Measurements from ENCODE around the gene CPNE9. TPM values are rescaled to one million over a fixed set of nuclear protein-coding genes. Genes with fewer than 3 reads are reported as not detected.

CPNE9 gene
- total and polyA plus RNA-seq, 2 of the 8 experiments (the other 6 are each of a cell fraction or from before 2014, with no cell fraction given): 4.8 to 6.0 TPM

DNA sequence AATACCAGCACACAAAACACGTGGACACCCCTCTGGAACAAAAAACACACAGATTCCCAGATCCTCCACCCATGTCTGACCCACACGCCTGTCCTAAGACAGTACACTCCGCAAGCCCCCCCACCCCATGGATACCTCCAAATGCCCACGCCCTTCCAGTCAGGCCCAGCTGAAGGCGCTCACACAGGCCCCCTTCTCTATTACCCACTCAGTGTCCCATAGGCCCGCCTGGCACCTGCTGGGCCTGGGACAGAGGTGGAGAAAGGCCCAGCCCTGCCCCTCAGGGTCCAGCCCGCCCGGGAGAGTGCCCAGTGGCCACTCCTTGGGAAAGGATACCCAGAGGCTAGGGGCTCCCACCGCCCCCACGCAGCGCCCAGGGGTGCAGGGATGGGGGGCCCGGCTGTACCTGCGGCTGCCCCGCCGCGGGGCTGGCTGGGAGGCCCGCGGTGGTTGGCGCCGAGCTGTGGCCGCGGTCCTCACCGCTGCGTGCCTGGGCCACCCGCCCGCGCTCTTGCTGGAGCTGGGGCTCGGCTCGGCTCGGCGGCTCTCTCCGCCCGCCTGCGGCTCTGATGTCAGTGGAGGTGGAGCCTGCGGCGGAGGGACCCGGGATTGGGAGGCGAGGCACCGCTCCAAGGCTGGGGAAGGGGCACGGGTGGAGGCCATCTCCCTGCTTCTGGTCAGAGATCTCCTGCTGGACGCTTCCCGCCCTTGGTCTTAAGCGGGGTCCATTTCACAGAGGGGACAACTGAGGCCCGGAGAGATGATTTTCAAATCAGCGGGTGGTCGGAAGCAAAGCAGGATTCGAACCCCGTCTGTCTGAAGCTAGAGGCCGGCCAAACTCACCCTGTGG, 66.0 kb downstream of the CPNE9 start, which contains the start of gene CAMK1:
Gene CAMK1, minus strand, starts transcription at position 522 of the 850 bp plus-strand sequence. CDS start 2,198 bp downstream, outside the sequence.
- H3K4me1 ChIP-seq (replicated peaks in 1 of 4; ENCODE audit: control insufficient read depth in 3 of 4, insufficient read depth in 4 of 4, low read length in 3 of 4): peaks cover 0 to 10% (median 2%) of the 10 kb centered on the region in 4 experiments; a peak in 1 of 7 replicates
- H2BK20ac ChIP-seq (ENCODE audit: low read length): no peak within 1 kb of the TSS
- H3K4me3 ChIP-seq (ENCODE audit: extremely low read depth in 1 of 4, insufficient read depth in 2 of 4, low read depth in 3 of 4, low read length in 4 of 4): peak within 1 kb of the TSS; percentile 50 to 68 (median 52)
- H2BK15ac ChIP-seq (ENCODE audit: low read length): no peak within 1 kb of the TSS
- no peak within 1 kb of the TSS for H2AK5ac ChIP-seq (ENCODE audit: low read depth, low read length)
- H2BK5ac ChIP-seq (ENCODE audit: low read depth, low read length): no peak within 1 kb of the TSS
- H3K23me2 ChIP-seq (ENCODE audit: low read depth, low read length): peaks cover 7% of the 10 kb centered on the region
- H4K8ac ChIP-seq (ENCODE audit: extremely low read depth, insufficient read depth, low read length): no peak within 1 kb of the TSS; the same call in 1 of the 2 replicates
- peaks cover 1 to 28% (median 23%) of the 10 kb centered on the region in 4 experiments; a peak in 6 of 7 replicates for H3K27me3 ChIP-seq (replicated peaks in 1 of 4; ENCODE audit: control insufficient read depth in 3 of 4, extremely low read depth in 1 of 4, insufficient read depth in 3 of 4, low read length in 3 of 4)
- ChIA-PET CTCF (ENCODE audit: partially characterized antibody) (interaction anchor here (0.9 to 1.6 kb wide), 3 partner anchors 12 to 17 kb away, joined by 3 to 5 read pairs (median 3); no protein-coding TSS in a partner anchor), POLR2A (ENCODE audit: partially characterized antibody) (interaction anchor here (0.6 to 5.2 kb wide), 9 partner anchors 8 to 256 kb away, joined by 3 to 43 read pairs (median 4); partner anchors contain the start of genes ARPC4, FANCD2, OGG1 and TADA3)
- H3K23ac ChIP-seq (ENCODE audit: insufficient read length): no peak within 1 kb of the TSS
- H4K91ac ChIP-seq (replicated peaks; ENCODE audit: insufficient read length, low read length): peak within 1 kb of the TSS; percentile 35
- TF ChIP-seq SIX5 (IDR thresholded peaks at IDR 0.05; ENCODE audit: low read depth, low read length): no peak
- TF ChIP-seq PHF8 (conservative IDR thresholded peaks at IDR 0.05; ENCODE audit: low read depth, low read length): peak; percentile 45; the same call in 1 of the 2 replicates
- TF ChIP-seq CHD2 (IDR thresholded peaks at IDR 0.05; ENCODE audit: low read length): no peak
- peak; percentile 67 for TF ChIP-seq ASH2L (IDR thresholded peaks at IDR 0.05; ENCODE audit: low read length)
- peak in 1 of 2 experiments; percentile 77; a peak in 1 of 4 replicates for TF ChIP-seq HDAC2 (IDR thresholded peaks at IDR 0.05; ENCODE audit: borderline replicate concordance in 1 of 2, low read depth in 2 of 2, low read length in 2 of 2)
- TF ChIP-seq TAF7 (optimal IDR thresholded peaks at IDR 0.05; ENCODE audit: borderline replicate concordance, low read depth, low read length): peak; percentile 2
- no peak within 1 kb of the TSS for H4K5ac ChIP-seq (ENCODE audit: insufficient read length, low read depth, low read length)
- H2BK12ac ChIP-seq (ENCODE audit: low read depth, low read length): no peak within 1 kb of the TSS
- no peak within 1 kb of the TSS for H3K4ac ChIP-seq (replicated peaks; ENCODE audit: insufficient read length, low read depth, low read length)
- no peaks in the 10 kb centered on the region for H3K79me1 ChIP-seq (ENCODE audit: low read depth, low read length)
- no peak within 1 kb of the TSS for H3K27ac ChIP-seq (ENCODE audit: low read depth, low read length)
- H3K9me3 ChIP-seq (ENCODE audit: insufficient read depth in 2 of 2, low read depth in 1 of 2, low read length in 1 of 2): no peaks in the 10 kb centered on the region
- no peak within 1 kb of the TSS for H2BK120ac ChIP-seq (replicated peaks; ENCODE audit: low read depth, low read length)
- no peak within 1 kb of the TSS for H3K56ac ChIP-seq (replicated peaks; ENCODE audit: insufficient read length, low read depth, low read length)
- H3K79me2 ChIP-seq (ENCODE audit: control insufficient read depth in 1 of 2, insufficient read depth in 2 of 2, low read length in 2 of 2): no peaks in the 10 kb centered on the region
- H4K20me1 ChIP-seq (replicated peaks in 1 of 2; ENCODE audit: control insufficient read depth in 1 of 2, insufficient read depth in 2 of 2, low read length in 2 of 2): peaks cover 0 to 3% of the 10 kb centered on the region in 2 experiments
- no peak for FAIRE-seq
- 15% methylated on average over 45 of the region's 49 CpGs; no CpG with 5 or more reads in 1 of the 2 experiments for WGBS, 2 experiments (ENCODE audit: extremely low coverage in 1 of 2, insufficient coverage in 1 of 2, insufficient read length in 1 of 2, insufficient replicate concordance in 2 of 2, low coverage in 1 of 2, low lambda C conversion rate in 2 of 2, missing lambda C conversion rate in 1 of 2)
- H3K18ac ChIP-seq (ENCODE audit: extremely low read depth, low read length): no peak within 1 kb of the TSS; the same call in none of the 2 replicates
- H3K36me3 ChIP-seq (ENCODE audit: control insufficient read depth in 2 of 4, insufficient read depth in 4 of 4, low read length in 3 of 4): no peaks in the 10 kb centered on the region
- no peak within 1 kb of the TSS for H3K14ac ChIP-seq (ENCODE audit: insufficient read length)
- peak within 1 kb of the TSS; percentile 69 to 79 for H3K4me2 ChIP-seq (ENCODE audit: insufficient read depth in 1 of 2, low read depth in 2 of 2, low read length in 2 of 2)
- H3K9ac ChIP-seq (replicated peaks in 1 of 4; ENCODE audit: extremely low read depth in 1 of 4, low read depth in 3 of 4, low read length in 3 of 4): peak within 1 kb of the TSS in 3 of 4 experiments; percentile 6 to 67 (median 21); a peak in 5 of 7 replicates
- DNase-seq (ENCODE audit: low read depth in 1 of 2, low spot score in 2 of 2): peak in 1 of 2 experiments; percentile 85
- H2AFZ ChIP-seq (ENCODE audit: low read length): peak within 1 kb of the TSS; percentile 57; the same call in 1 of the 2 replicates
